HEK293 (cell line): ENCODE measurements around the gene BICRA.
"Not testable (repeated sequence)": the region's sequence is repeated elsewhere in the genome, so short reads cannot be mapped to it uniquely, and the experiment has no call there.

ENCODE experiments used
- CTCF ChIA-PET: fragments of 350-600 bp; formaldehyde crosslinking; extraction: SDS; loops from one replicate; lab custom pipeline; 2021; ENCODE audit warnings: antibody characterized with exemption; lab: Yijun Ruan, JAX
- POLR2A ChIA-PET: fragments of 300-600 bp; formaldehyde crosslinking; extraction: SDS; loops from one replicate; lab custom pipeline; 2020; ENCODE audit warnings: antibody characterized with exemption, inconsistent platforms; lab: Yijun Ruan, JAX
- H3K27ac ChIP-seq: fragments of 200-500 bp; sonication (Bioruptor generic); 2 replicates; pipeline ENCODE4 v1.5.1; 2014; ENCODE audit warnings: low read depth, low read length, control low read depth, inconsistent platforms; ENCODE audit errors: extremely low read depth
- H3K36me3 ChIP-seq, 2 experiments: fragments of 200-500 bp in 1 of 2; sonication (Bioruptor generic) in 1 of 2; 1 replicate in 1 of 2; 2 replicates in 1 of 2; pipeline ENCODE4 v1.5.1; 2014 to 2017; ENCODE audit warnings: inconsistent platforms in 2 of 2, low read length in 2 of 2; ENCODE audit not compliant: control insufficient read depth in 2 of 2, insufficient read depth in 1 of 2
- H3K4me1 ChIP-seq: fragments of 200-500 bp; sonication (Bioruptor generic); 2 replicates; pipeline ENCODE4 v1.5.1; 2014; ENCODE audit warnings: mild to moderate bottlenecking, low read length, inconsistent platforms; ENCODE audit not compliant: control insufficient read depth, insufficient read depth
- H3K4me3 ChIP-seq: 2 replicates; pipeline ENCODE4 v1.5.1; 2011; ENCODE audit warnings: low read depth, mild to moderate bottlenecking, control low read depth, low read length, moderate library complexity
- H3K9me3 ChIP-seq: fragments of 200-500 bp; sonication (Bioruptor generic); 2 replicates; pipeline ENCODE4 v1.5.1; 2014; ENCODE audit warnings: low read depth, low read length, inconsistent platforms; ENCODE audit not compliant: control insufficient read depth, insufficient read depth
- BCL11B ChIP-seq: fragments of 450-650 bp; formaldehyde crosslinking; IDR thresholded peaks from 2 replicates; pipeline ENCODE4 v1.5.1; 2016; ENCODE audit warnings: low read depth, missing biosample characterization, missing genetic modification characterization
- EGR2 ChIP-seq: fragments of 450-650 bp; formaldehyde crosslinking; IDR thresholded peaks from 2 replicates; pipeline ENCODE4 v1.5.1; 2016; ENCODE audit warnings: low read depth, missing biosample characterization, missing genetic modification characterization
- GLIS2 ChIP-seq: fragments of 450-650 bp; formaldehyde crosslinking; IDR thresholded peaks from 2 replicates; pipeline ENCODE4 v1.5.1; 2016; ENCODE audit warnings: missing biosample characterization, missing genetic modification characterization
- SCRT1 ChIP-seq: fragments of 450-650 bp; formaldehyde crosslinking; IDR thresholded peaks from 2 replicates; pipeline ENCODE4 v1.5.1; 2016; ENCODE audit warnings: missing biosample characterization, missing genetic modification characterization, borderline replicate concordance
- SCRT2 ChIP-seq: fragments of 450-650 bp; formaldehyde crosslinking; IDR thresholded peaks from 2 replicates; pipeline ENCODE4 v1.5.1; 2016; ENCODE audit warnings: missing biosample characterization, missing genetic modification characterization
- ZFHX2 ChIP-seq: fragments of 450-650 bp; formaldehyde crosslinking; conservative IDR thresholded peaks from 2 replicates; pipeline ENCODE4 v1.5.1; 2016; ENCODE audit warnings: missing biosample characterization, missing genetic modification characterization
- ZIC2 ChIP-seq: fragments of 450-650 bp; formaldehyde crosslinking; IDR thresholded peaks from 2 replicates; pipeline ENCODE4 v1.5.1; 2016; ENCODE audit warnings: missing biosample characterization, missing genetic modification characterization
- ZNF121 ChIP-seq: fragments of 450-650 bp; formaldehyde crosslinking; IDR thresholded peaks from 2 replicates; pipeline ENCODE4 v1.5.1; 2016; ENCODE audit warnings: missing biosample characterization, missing genetic modification characterization
- ZNF133 ChIP-seq: fragments of 450-650 bp; formaldehyde crosslinking; IDR thresholded peaks from 2 replicates; pipeline ENCODE4 v1.5.1; 2016; ENCODE audit warnings: missing biosample characterization, missing genetic modification characterization
- ZNF146 ChIP-seq: fragments of 450-650 bp; formaldehyde crosslinking; IDR thresholded peaks from 2 replicates; pipeline ENCODE4 v1.5.1; 2016; ENCODE audit warnings: missing biosample characterization, missing genetic modification characterization
- ZNF248 ChIP-seq: fragments of 450-650 bp; formaldehyde crosslinking; IDR thresholded peaks from 2 replicates; pipeline ENCODE4 v1.5.1; 2017; ENCODE audit warnings: missing biosample characterization, missing genetic modification characterization
- ZNF311 ChIP-seq: fragments of 450-650 bp; formaldehyde crosslinking; IDR thresholded peaks from 2 replicates; pipeline ENCODE4 v1.5.1; 2017; ENCODE audit warnings: missing biosample characterization, missing genetic modification characterization, borderline replicate concordance
- ZNF548 ChIP-seq: fragments of 450-650 bp; formaldehyde crosslinking; IDR thresholded peaks from 2 replicates; pipeline ENCODE4 v1.5.1; 2016; ENCODE audit warnings: missing biosample characterization, missing genetic modification characterization
- ZSCAN18 ChIP-seq: fragments of 450-650 bp; formaldehyde crosslinking; IDR thresholded peaks from 2 replicates; pipeline ENCODE4 v1.5.1; 2016; ENCODE audit warnings: missing biosample characterization, missing genetic modification characterization
- ZXDB ChIP-seq: fragments of 450-650 bp; formaldehyde crosslinking; IDR thresholded peaks from 2 replicates; pipeline ENCODE4 v1.5.1; 2016; ENCODE audit warnings: missing biosample characterization, missing genetic modification characterization

BICRA gene

DNA sequence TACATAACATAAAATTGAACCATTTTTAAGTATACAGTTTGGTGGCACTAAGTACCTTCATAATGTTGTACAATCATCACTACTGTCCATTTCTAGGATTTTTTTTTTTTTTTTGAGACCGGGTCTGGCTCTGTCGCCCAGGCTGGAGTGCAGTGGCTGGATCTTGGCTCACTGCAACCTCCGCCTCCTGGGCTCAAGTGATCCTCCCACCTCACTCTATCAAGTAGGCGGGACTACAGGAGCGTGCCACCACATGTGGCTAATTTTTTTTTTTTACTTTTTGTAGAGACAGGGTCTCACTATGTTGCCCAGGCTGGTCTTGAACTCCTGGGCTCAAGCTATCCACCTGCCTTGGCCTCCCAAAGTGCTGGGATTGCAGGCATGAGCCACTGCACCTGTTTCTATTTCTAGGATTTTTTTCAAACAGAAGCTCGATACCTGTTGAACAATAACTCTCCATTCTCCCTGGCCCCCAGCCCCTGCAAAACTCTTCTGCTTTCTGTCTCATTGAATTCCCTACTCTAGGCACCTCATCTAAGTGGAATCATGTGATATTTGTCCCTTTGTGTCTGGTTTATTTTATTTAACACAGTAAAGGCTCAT lies 26.3 kb downstream of the BICRA start:
- TF ChIP-seq ZNF121 (tag by site-specific recombination) (peak; percentile 78), SCRT2 (tag by site-specific recombination) (peak; percentile 88), SCRT1 (tag by site-specific recombination) (peak; percentile 85), ZFHX2 (tag by site-specific recombination) (peak; percentile 59; the same call in 1 of the 2 replicates), EGR2 (tag by site-specific recombination) (peak; percentile 50; the same call in 1 of the 2 replicates)
- POLR2A ChIA-PET = interaction anchor here (1.2 kb wide), 1 partner anchor 11 kb away, joined by 6 read pairs; no protein-coding TSS in a partner anchor
- H3K27ac ChIP-seq, H3K4me3 ChIP-seq, H3K36me3 ChIP-seq, H3K9me3 ChIP-seq: not testable (repeated sequence)
- H3K4me1 ChIP-seq = peaks cover 17% of the 10 kb centered on the region
- CTCF ChIA-PET = interaction anchor here (0.6 to 1.9 kb wide), 4 partner anchors 9 to 198 kb away, joined by 4 to 9 read pairs (median 4); no protein-coding TSS in a partner anchor

DNA sequence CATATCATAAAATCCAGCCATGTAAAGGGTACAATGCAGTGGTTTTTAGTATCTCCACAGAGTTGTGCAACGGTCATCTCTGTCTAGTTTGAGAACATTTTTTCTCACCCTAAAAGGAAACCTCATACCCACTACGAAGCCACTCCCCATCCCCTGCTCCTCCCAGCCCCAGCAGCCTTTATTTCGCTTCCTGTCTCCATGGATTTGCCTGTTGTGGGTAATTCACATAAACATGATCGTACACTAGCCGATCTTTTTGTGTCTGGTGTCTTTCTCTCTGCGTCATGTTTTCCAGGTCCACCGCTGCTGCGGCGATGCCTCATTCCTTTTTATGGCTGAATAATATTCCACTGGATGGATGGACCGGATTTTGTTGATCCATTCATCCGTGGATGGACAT lies 28.6 kb downstream of the BICRA start:
- peaks cover 17% of the 10 kb centered on the region for H3K4me1 ChIP-seq
- no peak for TF ChIP-seq ZNF133 (tag by site-specific recombination)
- TF ChIP-seq GLIS2 = no peak
- TF ChIP-seq ZNF146 = peak; percentile 81
- no peak for TF ChIP-seq BCL11B
- no peak for TF ChIP-seq ZNF311 (tag by site-specific recombination)
- TF ChIP-seq ZSCAN18 (tag by site-specific recombination) = no peak
- no peak overlapping the region for H3K4me3 ChIP-seq
- CTCF ChIA-PET = interaction anchor here (0.8 to 0.9 kb wide), 2 partner anchors 69 to 201 kb away, joined by 3 to 4 read pairs; no protein-coding TSS in a partner anchor
- H3K36me3 ChIP-seq = no peaks in the 10 kb centered on the region; a peak in 1 of 3 replicates
- no peak overlapping the region for H3K27ac ChIP-seq
- POLR2A ChIA-PET = no interaction called here
- H3K9me3 ChIP-seq = no peaks in the 10 kb centered on the region

GRCh38 chr19:47641891-47642485 lies 33.1 kb downstream of the BICRA start:
- no peak for TF ChIP-seq ZNF548 (tag by site-specific recombination)
- TF ChIP-seq ZNF248 (tag by site-specific recombination) = peak; percentile 81
- ChIA-PET CTCF (interaction anchor here (0.9 kb wide), 1 partner anchor 18 kb away, joined by 8 read pairs; no protein-coding TSS in a partner anchor), POLR2A (no interaction called here)
- H3K4me1 ChIP-seq = peaks cover 13% of the 10 kb centered on the region
- no peak overlapping the region for H3K27ac ChIP-seq
- H3K4me3 ChIP-seq = no peak overlapping the region
- H3K9me3 ChIP-seq = no peaks in the 10 kb centered on the region
- H3K36me3 ChIP-seq = peaks cover 0 to 7% of the 10 kb centered on the region in 2 experiments; a peak in 2 of 3 replicates

DNA sequence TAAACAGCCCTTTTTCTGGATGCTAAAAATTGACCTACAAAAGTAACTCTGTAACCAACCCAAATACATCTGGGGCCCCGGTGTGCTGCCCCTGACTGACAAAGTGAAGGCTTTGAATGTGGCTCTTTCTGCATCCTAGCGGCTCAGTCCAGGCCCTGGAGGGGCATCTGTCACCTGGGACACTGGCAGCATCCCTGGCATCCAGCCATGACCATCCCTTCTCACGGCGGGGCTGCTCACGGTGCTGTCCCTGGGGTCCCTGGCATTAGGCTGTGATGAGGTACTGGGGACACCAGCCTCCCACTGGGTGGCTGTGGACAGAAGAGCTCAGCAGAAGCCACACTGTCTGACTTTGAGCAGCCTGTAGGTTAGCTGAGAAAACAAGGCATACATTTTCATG lies 34.3 kb downstream of the BICRA start:
- CTCF ChIA-PET = no interaction called here
- Histone ChIP-seq H3K36me3 (peaks cover 0 to 9% of the 10 kb centered on the region in 2 experiments; a peak in 2 of 3 replicates), H3K27ac (no peak overlapping the region), H3K4me3 (no peak overlapping the region), H3K4me1 (peaks cover 21% of the 10 kb centered on the region), H3K9me3 (no peaks in the 10 kb centered on the region)
- POLR2A ChIA-PET = no interaction called here
- TF ChIP-seq ZXDB (no peak), ZIC2 (tag by site-specific recombination) (0 out of 2 replicates have a peak, but pooled peaks have one; percentile 15)
